Measurements from ENCODE around the gene KRT26. TPM values are rescaled to one million over a fixed set of nuclear protein-coding genes. Genes with fewer than 3 reads are reported as not detected.

The KRT26 gene
- total and polyA plus RNA-seq, 2 of the 8 experiments (the other 6 are each of a cell fraction or from before 2014, with no cell fraction given), result not detected

GRCh38 chr17:40735016-40735415 lies 37.0 kb downstream of the KRT26 start (continued):
- TF ChIP-seq SP1 (IDR thresholded peaks at IDR 0.05; ENCODE audit: low read depth, low read length) (no peak), SP4 (IDR thresholded peaks at IDR 0.05; ENCODE audit: low read length) (no peak), FOSL1 (IDR thresholded peaks at IDR 0.05; ENCODE audit: insufficient read depth, low read depth, low read length) (no peak), CHD1 (IDR thresholded peaks at IDR 0.05; ENCODE audit: low read depth, low read length) (no peak)
